ENCODE measurements around the gene CEL. TPM values are rescaled to one million over a fixed set of nuclear protein-coding genes. Genes with fewer than 3 reads are reported as not detected.

Gene CEL
- total RNA-seq, 2 donors from 2014 or later: 1.7 to 2.8 TPM

DNA sequence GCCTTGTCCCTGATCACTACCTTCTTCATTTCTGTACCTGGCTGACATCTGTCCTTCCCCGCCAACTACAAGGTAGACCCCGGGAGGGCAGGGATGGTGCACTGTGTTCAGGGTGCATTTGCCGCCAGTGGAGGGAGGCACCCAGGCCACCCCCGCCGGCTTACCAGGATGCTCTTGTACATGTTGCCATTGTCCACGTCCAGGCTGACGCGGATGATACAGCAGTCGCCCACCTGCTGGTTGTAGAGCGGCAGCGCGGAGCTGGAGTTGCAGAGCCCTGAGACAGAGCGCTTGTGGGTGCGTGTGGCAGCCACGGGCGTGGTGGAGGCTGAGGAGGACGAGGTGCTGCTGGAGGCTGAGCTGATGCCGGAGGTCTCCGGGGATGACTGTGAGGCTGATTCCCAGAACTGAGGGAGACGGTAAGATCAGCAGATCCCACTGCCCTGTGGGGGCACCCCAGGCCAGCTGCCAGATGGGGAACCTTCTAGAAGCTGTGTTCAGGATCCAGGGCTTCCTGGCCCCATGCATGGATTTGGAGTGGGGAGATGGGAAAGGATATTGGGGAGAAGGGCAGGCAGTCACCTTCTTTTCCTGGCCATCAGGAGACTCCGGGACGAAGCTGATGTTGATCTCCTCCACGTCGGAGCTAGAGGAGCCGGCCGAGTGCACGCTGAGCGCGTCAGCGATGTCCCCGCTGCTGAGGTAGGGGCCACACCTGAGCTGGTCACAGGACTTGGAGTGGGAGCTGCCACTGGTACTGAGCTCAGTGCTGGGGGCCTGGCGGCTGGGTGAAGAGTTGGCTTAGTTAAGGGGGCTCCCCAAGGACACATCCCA is 39.8 kb downstream of the CEL start:
- intact Hi-C loops (cut with DNase I): no loop called here
- no peak overlapping the region for H3K4me3 ChIP-seq
- WGBS: 97% methylated on average over 32 of the region's 32 CpGs

DNA sequence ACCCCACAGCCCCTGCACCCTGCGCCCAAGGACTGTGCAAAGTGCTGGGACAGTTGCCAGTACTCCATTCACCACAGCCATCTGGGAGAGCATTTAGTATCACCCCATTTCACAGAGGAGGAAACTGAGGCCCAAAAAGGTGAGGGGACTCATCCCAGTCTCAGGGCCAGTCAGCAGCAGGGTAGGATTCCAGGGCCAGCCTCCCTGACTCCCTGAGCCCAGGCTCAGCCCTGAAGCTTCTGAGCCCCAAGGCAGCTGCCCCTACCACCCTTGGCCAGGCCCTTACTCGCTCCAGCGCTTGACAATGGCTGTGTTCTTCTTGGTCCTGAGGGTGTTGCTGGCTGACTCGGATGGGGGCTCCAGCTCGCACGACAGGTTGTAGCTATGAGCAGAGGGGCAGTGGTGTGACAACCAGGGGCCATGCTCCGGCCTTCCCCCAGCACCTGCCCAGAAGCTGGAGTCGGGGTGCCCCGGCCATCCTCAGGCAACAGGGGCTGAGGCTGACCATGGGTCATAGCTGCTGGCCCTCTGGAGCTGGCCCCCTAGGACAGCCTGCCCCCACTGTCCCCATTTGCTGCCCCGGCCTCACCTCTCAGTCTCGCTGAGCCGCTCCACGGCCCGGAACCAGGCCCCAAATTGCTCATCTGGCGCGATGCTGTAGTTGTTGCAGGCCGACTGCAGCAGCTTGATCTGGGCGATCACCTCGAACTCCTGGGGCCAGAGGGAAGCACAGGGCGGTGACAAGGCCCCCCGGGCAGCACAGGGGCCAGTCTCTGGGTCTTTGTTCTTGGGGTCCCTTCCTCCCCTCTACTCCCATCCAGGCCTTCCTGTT is 40.6 kb downstream of the CEL start:
- Histone ChIP-seq H3K9me3 (no peaks in the 10 kb centered on the region), H3K4me3 (no peak overlapping the region), H3K36me3 (peaks cover 29 to 41% of the 10 kb centered on the region in 2 donors), H3K27ac (no peak overlapping the region), H3K27me3 (replicated peaks; ENCODE audit: insufficient read depth) (no peaks in the 10 kb centered on the region), H3K4me1 (replicated peaks) (no peaks in the 10 kb centered on the region)
- intact Hi-C loops (cut with DNase I): no loop called here
- TF ChIP-seq POLR2A (IDR thresholded peaks at IDR 0.05): no peak
- TF ChIP-seq POLR2AphosphoS5 (IDR thresholded peaks at IDR 0.05): no peak
- TF ChIP-seq, protein P1, sequence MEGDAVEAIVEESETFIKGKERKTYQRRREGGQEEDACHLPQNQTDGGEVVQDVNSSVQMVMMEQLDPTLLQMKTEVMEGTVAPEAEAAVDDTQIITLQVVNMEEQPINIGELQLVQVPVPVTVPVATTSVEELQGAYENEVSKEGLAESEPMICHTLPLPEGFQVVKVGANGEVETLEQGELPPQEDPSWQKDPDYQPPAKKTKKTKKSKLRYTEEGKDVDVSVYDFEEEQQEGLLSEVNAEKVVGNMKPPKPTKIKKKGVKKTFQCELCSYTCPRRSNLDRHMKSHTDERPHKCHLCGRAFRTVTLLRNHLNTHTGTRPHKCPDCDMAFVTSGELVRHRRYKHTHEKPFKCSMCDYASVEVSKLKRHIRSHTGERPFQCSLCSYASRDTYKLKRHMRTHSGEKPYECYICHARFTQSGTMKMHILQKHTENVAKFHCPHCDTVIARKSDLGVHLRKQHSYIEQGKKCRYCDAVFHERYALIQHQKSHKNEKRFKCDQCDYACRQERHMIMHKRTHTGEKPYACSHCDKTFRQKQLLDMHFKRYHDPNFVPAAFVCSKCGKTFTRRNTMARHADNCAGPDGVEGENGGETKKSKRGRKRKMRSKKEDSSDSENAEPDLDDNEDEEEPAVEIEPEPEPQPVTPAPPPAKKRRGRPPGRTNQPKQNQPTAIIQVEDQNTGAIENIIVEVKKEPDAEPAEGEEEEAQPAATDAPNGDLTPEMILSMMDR (IDR thresholded peaks at IDR 0.05): no peak
- DNase-seq (ENCODE audit: low spot score): no peak
- WGBS: 96% methylated on average over 20 of the region's 21 CpGs

More for the DNA sequence above, 39.8 kb downstream of the CEL start:
- Histone ChIP-seq H3K36me3 (peaks cover 24 to 32% of the 10 kb centered on the region in 2 donors), H3K27ac (no peak overlapping the region), H3K27me3 (replicated peaks; ENCODE audit: insufficient read depth) (no peaks in the 10 kb centered on the region), H3K4me1 (replicated peaks) (no peaks in the 10 kb centered on the region), H3K9me3 (no peaks in the 10 kb centered on the region)
- TF ChIP-seq POLR2A (IDR thresholded peaks at IDR 0.05) (no peak), POLR2AphosphoS5 (IDR thresholded peaks at IDR 0.05) (no peak)
- TF ChIP-seq, protein P1 (IDR thresholded peaks at IDR 0.05): no peak
- DNase-seq (ENCODE audit: low spot score): no peak

DNA sequence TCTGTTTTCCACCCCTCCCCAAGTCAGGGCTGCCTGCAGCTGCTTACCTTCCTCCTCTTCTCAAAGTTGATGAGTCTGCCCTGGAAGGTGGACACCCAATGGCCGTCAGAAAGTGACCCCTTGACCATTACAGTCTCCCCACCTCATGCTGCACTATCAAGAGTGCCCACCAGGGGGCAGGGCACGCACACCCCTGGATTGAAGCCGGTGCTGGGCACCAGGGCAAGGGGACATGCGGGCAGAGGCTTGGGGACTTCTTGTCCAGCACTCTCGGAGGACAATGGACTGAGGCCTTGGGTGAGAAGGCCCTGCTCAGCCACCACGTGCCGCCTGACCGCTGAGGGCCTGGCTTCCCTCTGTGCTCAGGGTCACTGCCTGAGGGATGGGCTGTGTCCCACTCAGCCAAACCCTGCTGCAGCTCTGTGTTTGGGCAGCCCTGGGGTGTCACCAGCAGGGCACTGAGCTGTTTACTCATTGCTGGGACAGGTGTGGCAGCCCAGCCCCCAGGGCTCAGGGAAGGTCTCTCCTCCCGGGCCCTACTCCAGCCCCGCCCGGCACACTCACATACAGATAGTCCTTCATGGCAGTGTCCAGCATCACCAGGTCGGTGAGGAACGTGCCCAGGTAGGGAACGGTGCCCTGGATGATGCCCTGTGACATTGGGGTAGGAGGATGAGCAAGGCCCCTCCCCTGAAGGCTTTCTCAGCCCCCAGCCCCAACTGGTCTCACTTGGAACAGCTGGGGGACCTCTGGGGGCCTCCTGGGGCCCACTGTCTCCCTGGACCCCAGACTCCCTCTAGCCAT is 41.6 kb downstream of the CEL start:
- Histone ChIP-seq H3K4me3 (no peak overlapping the region), H3K4me1 (replicated peaks) (no peaks in the 10 kb centered on the region), H3K27ac (no peak overlapping the region), H3K36me3 (peaks cover 29 to 47% of the 10 kb centered on the region in 2 donors), H3K9me3 (no peaks in the 10 kb centered on the region), H3K27me3 (replicated peaks; ENCODE audit: insufficient read depth) (no peaks in the 10 kb centered on the region)
- DNase-seq (ENCODE audit: low spot score): peak; percentile 52
- TF ChIP-seq POLR2AphosphoS5 (IDR thresholded peaks at IDR 0.05): peak; percentile 48
- TF ChIP-seq, protein P1 (IDR thresholded peaks at IDR 0.05): peak; percentile 95 to 100 (median 98)
- no peak for TF ChIP-seq POLR2A (IDR thresholded peaks at IDR 0.05)
- 36% methylated on average over 13 of the region's 14 CpGs for WGBS
- intact Hi-C loops (cut with DNase I): no loop called here

DNA sequence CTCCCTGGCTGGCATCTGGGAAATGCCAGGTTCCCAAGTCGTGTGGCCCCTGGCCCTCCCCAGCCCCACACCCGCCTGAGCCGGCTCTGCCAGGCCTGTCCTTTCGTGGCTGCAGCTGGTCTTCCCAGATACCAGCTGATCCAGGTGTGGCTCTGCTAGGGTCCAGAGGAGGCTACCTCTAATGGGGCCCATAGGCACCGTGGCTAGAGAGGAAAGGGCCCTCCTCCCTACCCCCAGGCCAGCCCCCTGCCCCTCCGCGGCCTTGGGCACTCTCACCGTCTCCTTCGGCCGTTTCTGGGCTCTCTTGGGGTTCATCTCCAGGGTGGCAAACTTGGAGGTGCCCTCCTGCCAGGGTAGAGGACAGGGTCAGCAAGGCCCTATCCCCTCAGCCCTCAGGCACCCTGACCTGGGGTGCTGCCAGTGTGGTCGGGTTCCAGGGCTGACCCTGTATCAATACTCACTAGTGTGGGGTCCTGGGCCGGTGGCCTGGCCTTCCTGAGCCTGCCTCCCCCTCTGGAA is 42.3 kb downstream of the CEL start:
- WGBS: 87% methylated on average over 12 of the region's 12 CpGs
- TF ChIP-seq POLR2A (IDR thresholded peaks at IDR 0.05) (no peak), POLR2AphosphoS5 (IDR thresholded peaks at IDR 0.05) (no peak)
- TF ChIP-seq, protein P1 (IDR thresholded peaks at IDR 0.05): no peak
- no peak for DNase-seq (ENCODE audit: low spot score)
- Histone ChIP-seq H3K36me3 (peaks cover 33 to 47% of the 10 kb centered on the region in 2 donors), H3K9me3 (no peaks in the 10 kb centered on the region), H3K4me1 (replicated peaks) (no peaks in the 10 kb centered on the region), H3K27ac (no peak overlapping the region), H3K4me3 (no peak overlapping the region), H3K27me3 (replicated peaks; ENCODE audit: insufficient read depth) (no peaks in the 10 kb centered on the region)
- intact Hi-C loops (cut with DNase I): loop anchor here (1.0 kb wide), 1 partner anchor 41 kb away; no protein-coding TSS in a partner anchor

Measured in prostate gland (tissue), 2 donors.